ENCODE measurements around the gene TBC1D5.
"Not testable (repeated sequence)": the region's sequence is repeated elsewhere in the genome, so short reads cannot be mapped to it uniquely, and the experiment has no call there.

Gene TBC1D5

GRCh38 chr3:17396036-17396435 lies 346.4 kb downstream of the TBC1D5 start:
- no peak for DNase-seq

GRCh38 chr3:17394541-17395155 lies 347.8 kb downstream of the TBC1D5 start:
- no peak for DNase-seq

DNA sequence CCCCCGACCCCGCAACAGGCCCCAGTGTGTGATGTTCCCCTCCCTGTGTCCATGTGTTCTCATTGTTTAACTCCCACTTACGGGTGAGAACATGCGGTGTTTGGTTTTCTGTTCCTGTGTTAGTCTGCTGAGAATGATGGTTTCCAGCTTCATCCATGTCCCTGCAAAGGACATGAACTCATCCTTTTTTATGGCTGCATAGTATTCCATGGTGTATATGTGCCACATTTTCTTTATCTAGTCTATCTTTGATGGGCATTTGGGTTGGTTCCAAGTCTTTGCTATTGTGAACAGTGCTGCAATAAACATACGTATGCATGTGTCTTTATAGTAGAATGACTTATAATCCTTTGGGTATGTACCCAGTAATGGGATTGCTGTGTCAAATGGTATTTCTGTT lies 349.9 kb downstream of the TBC1D5 start:
- not testable (repeated sequence) for DNase-seq

- DNase-seq, result no peak
Measured at GRCh38 chr3:17390785-17391184, 351.6 kb downstream of the TBC1D5 start.

GRCh38 chr3:17387108-17387507 lies 355.3 kb downstream of the TBC1D5 start:
- no peak for DNase-seq

GRCh38 chr3:17386432-17386831 lies 356.0 kb downstream of the TBC1D5 start:
- DNase-seq, result no peak

GRCh38 chr3:17384567-17385296 lies 357.7 kb downstream of the TBC1D5 start:
- no peak for DNase-seq

- no peak for DNase-seq
Measured at GRCh38 chr3:17373304-17373703, 369.1 kb downstream of the TBC1D5 start.

DNA sequence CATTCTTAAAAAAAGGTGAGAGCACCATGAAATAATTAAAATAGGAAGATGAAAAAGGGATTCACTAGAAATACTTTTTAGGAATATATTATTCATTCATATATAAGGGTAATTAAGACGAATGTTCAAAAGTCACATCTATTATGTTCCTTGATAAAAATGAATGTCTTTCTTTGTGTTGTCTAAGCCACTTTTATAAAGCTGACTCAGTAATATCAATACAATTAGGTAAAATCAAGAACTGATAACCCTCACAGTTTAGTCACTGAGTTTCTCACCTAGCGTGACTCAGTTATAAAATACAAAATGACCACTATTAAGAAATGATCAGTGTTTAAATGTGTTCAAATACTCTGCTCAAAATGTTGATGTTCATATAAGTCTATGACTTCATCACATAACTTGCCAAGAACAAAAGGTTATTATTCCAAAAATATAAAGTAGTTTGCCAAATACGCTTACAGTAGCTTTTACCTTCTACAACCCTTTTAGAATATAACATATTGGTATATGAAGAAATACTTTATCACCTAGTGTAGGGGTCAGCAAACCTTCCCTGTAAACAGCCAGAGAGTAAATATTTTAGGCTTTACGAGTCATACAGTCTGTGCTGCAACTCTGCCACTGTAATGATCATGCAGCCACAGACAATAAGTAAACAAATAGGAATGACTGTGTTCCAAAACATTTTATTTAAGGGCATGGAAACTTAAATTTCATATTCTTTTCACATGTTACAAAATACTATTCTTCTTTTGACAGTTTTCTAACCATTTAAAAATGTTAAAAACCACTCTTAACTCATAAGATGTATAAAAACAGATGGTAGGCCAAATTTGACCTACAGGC lies 369.8 kb downstream of the TBC1D5 start:
- DNase-seq, result no peak

DNA sequence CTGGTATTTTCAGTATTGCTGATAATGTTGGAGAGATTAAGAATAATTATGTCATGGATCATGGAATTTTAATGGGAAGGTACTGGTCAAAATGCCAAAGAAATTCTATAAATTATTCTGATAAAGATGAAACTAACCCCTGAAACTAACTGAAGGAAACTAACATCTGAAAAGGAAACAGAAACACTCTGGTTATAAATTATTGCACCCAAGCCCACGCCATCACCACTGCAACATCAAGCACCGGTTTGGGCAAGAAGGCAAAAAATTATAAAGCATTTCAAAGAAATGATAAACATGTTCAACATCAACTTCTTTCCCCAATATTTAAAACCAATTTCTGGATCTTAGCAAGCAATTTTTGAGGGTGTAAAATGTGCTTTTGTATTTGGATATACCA lies 372.5 kb downstream of the TBC1D5 start:
- DNase-seq, result no peak

DNA sequence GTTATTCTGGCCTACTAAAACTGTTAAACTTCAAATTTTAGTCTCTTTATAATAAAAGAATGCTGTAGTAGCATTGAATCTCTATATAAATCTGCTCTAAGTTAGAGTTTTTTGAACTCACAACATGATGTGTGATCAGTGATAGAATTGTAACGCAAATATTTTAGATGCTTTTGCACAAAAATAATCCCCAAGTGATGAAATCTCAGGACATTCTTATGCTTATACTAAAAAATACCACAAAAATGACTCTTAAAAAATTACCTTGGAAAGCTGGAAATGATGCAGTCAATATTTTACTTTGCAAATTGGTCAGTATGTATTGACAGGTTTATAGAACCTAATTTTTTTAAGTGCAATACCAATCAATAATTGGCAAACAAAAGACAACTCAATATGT lies 375.3 kb downstream of the TBC1D5 start:
- DNase-seq, result no peak

DNA sequence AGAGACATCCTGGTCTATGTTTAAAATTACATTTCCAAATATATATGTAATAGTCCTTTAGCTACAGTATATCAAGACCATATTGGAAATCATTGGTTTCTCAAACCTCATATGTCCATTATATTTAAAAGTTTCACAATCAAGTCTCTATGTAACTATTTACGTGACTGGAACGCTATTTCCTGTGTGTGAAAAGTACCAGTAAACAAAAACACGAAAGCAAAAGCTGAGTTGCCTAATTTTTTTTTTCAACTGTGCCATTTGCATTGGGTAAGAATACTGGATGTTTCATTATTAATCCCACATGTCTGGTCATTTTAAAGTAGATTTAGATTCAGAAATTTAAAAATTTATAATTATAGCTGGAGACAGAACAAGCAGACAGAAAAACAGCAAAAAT lies 381.4 kb downstream of the TBC1D5 start:
- DNase-seq, result no peak

DNA sequence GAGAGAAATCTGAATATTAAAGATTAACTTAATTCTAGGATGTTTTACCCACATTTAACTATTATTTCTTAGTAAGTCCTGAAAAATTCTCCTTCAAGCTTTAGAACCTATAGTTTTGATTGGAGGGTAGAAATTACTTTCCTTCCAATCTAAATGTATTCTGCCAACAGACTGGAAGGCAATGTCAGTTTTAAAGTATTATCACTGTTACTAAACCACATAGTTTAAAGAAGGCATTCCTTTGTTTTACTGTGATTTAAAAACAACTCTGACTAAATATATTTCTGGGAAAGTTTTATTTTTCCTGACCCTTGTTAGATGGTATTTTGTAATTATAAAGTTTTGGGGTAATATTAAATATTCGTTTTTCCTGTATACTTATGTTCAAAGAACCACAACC lies 382.5 kb downstream of the TBC1D5 start:
- DNase-seq, result no peak

DNA sequence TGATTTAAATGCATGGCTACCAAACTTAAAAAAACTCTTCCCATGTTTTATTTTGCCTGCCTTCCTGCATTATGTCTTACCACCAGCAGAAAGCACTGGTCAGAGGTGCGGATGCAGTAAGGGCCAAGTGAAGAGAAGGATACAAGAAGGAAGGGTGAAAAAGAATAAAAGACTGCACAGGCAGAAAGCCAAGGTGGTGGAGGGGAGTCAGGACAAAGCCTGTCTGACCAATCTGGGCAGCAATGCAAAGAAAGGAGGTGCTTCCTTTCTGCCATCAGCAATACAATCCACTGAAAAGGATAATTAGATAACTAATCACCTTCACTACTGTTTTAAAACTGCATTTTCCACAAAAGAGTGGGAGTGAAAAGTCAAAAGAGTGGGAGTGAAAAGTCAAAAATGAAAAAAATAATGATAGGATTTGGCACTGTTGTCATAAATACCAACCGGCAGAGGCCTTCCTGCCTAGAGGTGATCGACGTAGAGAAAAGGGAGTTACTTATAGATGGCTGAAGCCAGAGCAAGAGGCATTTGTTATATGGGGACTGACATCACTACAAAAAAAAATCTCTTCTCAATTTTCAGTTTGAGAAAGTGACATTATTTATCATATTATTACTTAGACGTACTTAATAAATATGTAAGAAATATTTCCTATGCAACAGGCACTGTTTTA lies 385.3 kb downstream of the TBC1D5 start:
- no peak for DNase-seq

- DNase-seq, result no peak
Measured at GRCh38 chr3:17356585-17356984, 385.8 kb downstream of the TBC1D5 start.

DNA sequence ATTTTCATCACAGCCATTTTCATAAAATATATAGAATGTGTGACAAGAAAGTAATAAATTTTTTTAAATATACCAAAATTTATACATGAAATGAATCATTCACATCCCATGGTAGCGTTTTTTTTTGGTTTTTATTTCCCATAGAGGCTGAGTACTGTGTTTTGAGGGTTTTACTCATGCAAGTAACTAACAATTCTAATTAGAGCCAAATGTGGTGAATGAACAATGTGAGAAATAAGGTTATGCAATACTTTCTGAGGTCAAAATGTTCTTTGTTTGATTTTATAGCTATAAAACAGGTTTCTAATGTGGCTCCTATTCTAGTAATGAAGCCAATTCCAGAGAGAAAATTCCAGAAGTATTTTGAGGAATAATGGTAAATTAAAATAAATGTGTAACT lies 386.8 kb downstream of the TBC1D5 start:
- no peak for DNase-seq

DNA sequence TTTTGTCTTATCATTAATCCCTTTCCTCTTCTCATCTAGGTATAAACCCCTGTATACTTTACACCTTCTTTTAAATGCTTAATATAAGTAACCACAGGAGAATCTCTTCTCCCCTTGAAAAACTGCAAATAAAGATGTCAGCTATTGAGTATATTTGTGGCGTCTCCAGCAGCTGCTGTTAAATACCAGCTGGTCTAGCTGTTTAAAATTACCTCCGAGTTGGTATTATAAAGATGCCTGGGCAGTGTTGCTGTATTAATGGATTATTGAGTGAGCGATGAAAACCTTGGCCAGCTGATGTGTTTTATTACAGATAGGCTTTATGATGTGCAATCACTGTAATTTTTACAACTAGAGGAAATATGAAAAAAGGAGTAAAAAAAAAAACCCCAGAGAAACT lies 388.1 kb downstream of the TBC1D5 start:
- DNase-seq, result no peak

DNA sequence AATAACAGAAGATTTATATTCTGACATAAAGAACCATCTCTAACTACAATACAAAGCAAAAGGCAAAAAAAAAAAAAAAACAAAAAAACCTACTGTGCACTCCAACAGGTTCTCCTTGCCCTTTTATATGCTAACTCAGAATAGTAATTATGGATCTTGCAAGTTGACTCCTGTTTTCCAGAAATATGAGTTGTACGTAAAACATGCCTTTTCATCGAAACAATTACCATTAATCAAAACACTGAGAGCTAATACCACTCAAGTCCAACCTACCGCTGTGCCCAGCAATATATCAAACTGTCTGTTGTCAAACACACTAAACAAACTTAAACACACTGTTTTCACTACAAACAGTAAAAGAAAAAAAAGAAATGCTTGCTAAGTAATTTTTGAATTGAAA lies 389.8 kb downstream of the TBC1D5 start:
- no peak for DNase-seq

DNA sequence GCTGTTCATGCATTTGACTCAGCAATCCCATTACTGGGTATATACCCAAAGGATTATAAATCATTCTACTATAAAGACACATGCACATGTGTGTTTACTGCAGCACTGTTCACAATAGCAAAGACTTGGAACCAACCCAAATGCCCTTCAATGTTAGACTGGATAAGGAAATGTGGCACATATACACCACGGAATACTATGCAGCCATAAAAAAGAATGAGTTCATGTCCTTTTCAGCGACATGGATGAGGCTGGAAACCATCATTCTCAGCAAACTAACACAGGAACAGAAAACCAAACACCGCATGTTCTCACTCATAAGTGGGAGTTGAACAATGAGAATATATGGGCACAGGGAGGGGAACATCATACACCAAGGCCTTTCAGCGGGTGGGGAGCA lies 391.2 kb downstream of the TBC1D5 start:
- not testable (repeated sequence) for DNase-seq

GRCh38 chr3:17349093-17349492 lies 393.3 kb downstream of the TBC1D5 start:
- no peak for DNase-seq

- DNase-seq, result no peak
Measured at GRCh38 chr3:17342119-17342518, 400.3 kb downstream of the TBC1D5 start.

DNA sequence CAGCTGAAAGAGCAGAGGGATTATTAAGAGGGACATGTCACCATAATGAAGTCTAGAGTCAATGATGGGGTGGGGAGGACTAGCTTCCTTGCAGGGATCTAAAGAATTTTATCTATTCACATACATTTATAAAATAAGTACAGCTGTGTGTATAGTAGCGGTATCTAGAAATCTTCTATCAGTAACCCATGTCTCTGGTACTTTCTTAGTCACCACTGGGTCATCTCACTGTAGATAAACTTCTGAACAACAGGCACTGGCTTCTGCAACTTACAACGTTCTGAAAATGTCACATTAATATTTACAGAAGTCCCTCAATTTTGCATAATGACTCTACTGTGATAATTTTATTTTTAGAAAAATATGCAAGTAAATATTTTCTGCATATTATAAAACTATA lies 401.7 kb downstream of the TBC1D5 start:
- no peak for DNase-seq

DNA sequence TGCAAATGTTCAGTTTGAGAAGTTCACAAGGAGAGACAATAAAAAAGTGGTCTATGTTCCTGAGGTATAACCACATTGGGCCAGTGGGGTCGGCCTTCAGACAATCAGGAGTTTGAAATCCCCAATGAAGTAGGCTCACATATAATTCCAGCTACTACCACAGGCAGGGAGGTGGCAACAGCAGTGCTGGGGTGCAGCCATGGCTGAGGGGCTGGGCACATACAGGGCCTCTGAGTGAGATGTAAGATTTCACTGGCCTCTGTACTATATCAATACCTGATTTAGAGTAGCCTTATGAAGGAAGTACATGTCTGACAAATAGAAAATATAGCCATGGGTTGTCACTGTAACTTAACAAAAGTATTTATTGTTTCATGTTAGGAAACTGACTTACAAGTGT lies 402.2 kb downstream of the TBC1D5 start:
- DNase-seq, result no peak
